ENCODE measurements around the gene KLK15.

DNA sequence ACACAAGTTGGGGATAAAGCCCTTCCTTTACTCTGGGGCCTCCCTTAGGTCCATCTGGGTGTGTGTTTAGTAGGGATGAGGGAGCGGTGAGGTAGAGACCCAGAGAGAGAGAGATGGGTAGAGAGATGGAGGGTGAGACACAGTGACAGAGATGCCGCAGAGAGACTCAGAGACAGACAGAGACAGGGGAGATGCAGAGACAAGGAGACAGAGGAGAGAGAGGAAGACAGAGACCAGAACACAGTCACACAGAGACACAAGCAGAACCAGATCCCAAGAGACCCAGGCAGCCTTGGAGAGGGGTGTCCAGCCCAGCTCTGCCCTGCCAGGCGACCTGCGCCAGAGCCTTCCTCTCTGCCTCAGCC is 12.1 kb downstream of the KLK15 start:
- TF ChIP-seq, protein P1, sequence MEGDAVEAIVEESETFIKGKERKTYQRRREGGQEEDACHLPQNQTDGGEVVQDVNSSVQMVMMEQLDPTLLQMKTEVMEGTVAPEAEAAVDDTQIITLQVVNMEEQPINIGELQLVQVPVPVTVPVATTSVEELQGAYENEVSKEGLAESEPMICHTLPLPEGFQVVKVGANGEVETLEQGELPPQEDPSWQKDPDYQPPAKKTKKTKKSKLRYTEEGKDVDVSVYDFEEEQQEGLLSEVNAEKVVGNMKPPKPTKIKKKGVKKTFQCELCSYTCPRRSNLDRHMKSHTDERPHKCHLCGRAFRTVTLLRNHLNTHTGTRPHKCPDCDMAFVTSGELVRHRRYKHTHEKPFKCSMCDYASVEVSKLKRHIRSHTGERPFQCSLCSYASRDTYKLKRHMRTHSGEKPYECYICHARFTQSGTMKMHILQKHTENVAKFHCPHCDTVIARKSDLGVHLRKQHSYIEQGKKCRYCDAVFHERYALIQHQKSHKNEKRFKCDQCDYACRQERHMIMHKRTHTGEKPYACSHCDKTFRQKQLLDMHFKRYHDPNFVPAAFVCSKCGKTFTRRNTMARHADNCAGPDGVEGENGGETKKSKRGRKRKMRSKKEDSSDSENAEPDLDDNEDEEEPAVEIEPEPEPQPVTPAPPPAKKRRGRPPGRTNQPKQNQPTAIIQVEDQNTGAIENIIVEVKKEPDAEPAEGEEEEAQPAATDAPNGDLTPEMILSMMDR (IDR thresholded peaks at IDR 0.05; ENCODE audit: insufficient read depth, low read length) = no peak
- TF ChIP-seq REST (IDR thresholded peaks at IDR 0.05; ENCODE audit: insufficient replicate concordance, low read depth) (no peak), POLR2AphosphoS5 (IDR thresholded peaks at IDR 0.05; ENCODE audit: low read depth) (no peak)
